OCI-LY1 (cell line): ENCODE measurements around the gene COL15A1.

Experiments
- H2AFZ ChIP-seq: fragments of 200-600 bp; sonication (generic), shearing (Covaris generic); 2 replicates; pipeline ENCODE4 v1.6.0; 2014; ENCODE audit warnings: antibody characterized with exemption, mild to moderate bottlenecking, low read length
- H3F3A ChIP-seq: fragments of 200-600 bp; sonication (generic), shearing (Covaris generic); 2 replicates; pipeline ENCODE4 v1.6.0; 2014; ENCODE audit warnings: mild to moderate bottlenecking, antibody characterized with exemption, low read length, moderate library complexity; ENCODE audit not compliant: insufficient read depth
- H3K27ac ChIP-seq: fragments of 200-600 bp; sonication (generic); 2 replicates; pipeline ENCODE4 v1.5.1; 2014; ENCODE audit warnings: low read length, mixed run types, mild to moderate bottlenecking, low read depth; ENCODE audit not compliant: poor library complexity, severe bottlenecking
- H3K27me3 ChIP-seq: fragments of 200-600 bp; sonication (generic); 2 replicates; pipeline ENCODE4 v1.6.0; 2014; ENCODE audit warnings: antibody characterized with exemption, mild to moderate bottlenecking, low read length, moderate library complexity; ENCODE audit not compliant: insufficient read depth
- H3K36me3 ChIP-seq: fragments of 200-600 bp; sonication (generic); 2 replicates; pipeline ENCODE4 v1.6.1; 2014; ENCODE audit warnings: mild to moderate bottlenecking, antibody characterized with exemption, low read length, moderate library complexity, mixed read lengths; ENCODE audit not compliant: insufficient read depth
- H3K4me1 ChIP-seq: fragments of 200-600 bp; sonication (generic); 2 replicates; pipeline ENCODE4 v1.5.1; 2014; ENCODE audit warnings: mild to moderate bottlenecking, low read length, moderate library complexity; ENCODE audit not compliant: insufficient read depth, severe bottlenecking
- H3K4me2 ChIP-seq: fragments of 200-600 bp; sonication (generic), shearing (Covaris generic); 2 replicates; pipeline ENCODE4 v1.6.1; 2014; ENCODE audit warnings: low read length
- H3K4me3 ChIP-seq: fragments of 200-600 bp; sonication (generic); 2 replicates; pipeline ENCODE4 v1.5.1; 2014; ENCODE audit warnings: low read length, low read depth, mild to moderate bottlenecking, mixed read lengths; ENCODE audit not compliant: poor library complexity, severe bottlenecking
- H3K79me2 ChIP-seq: fragments of 200-600 bp; shearing (Covaris generic); 2 replicates; pipeline ENCODE4 v1.6.1; 2016; ENCODE audit warnings: mixed run types, low read length, mixed read lengths; ENCODE audit not compliant: insufficient read depth
- H3K9ac ChIP-seq: fragments of 200-600 bp; sonication (generic), shearing (Covaris generic); 2 replicates; pipeline ENCODE4 v1.6.1; 2014; ENCODE audit warnings: mild to moderate bottlenecking, low read length, mixed read lengths
- H3K9me2 ChIP-seq: fragments of 200-600 bp; sonication (generic), shearing (Covaris generic); 2 replicates; pipeline ENCODE4 v1.6.1; 2014; ENCODE audit warnings: low read depth, mild to moderate bottlenecking, low read length, mixed read lengths
- H3K9me3 ChIP-seq: fragments of 200-600 bp; shearing (Covaris generic); 2 replicates; pipeline ENCODE4 v1.6.1; 2014; ENCODE audit warnings: low read length, mixed read lengths
- H4K20me1 ChIP-seq: fragments of 200-600 bp; sonication (generic), shearing (Covaris generic); 2 replicates; pipeline ENCODE4 v1.6.0; 2016; ENCODE audit warnings: mild to moderate bottlenecking, low read length; ENCODE audit not compliant: insufficient read depth
- CTCF ChIP-seq: fragments of 200-600 bp; sonication (generic), shearing (Covaris generic); IDR thresholded peaks from 2 replicates; pipeline ENCODE4 v1.5.1; 2017; ENCODE audit warnings: mild to moderate bottlenecking, antibody characterized with exemption, low read length, moderate library complexity, mixed read lengths
- EZH2 ChIP-seq: fragments of 200-600 bp; sonication (generic), shearing (Covaris generic); IDR thresholded peaks from 2 replicates; pipeline ENCODE4 v1.8.0; 2017; ENCODE audit warnings: borderline replicate concordance, mixed run types, mild to moderate bottlenecking, antibody characterized with exemption, low read length, moderate library complexity, mixed read lengths

The COL15A1 gene

GRCh38 chr9:99071313-99072039 lies 127.8 kb downstream of the COL15A1 start:
- Histone ChIP-seq H3K27me3 (no peaks in the 10 kb centered on the region), H3K9me2 (no peaks in the 10 kb centered on the region), H3K9ac (no peak overlapping the region), H3K4me2 (no peak overlapping the region), H3K4me1 (peaks cover 5% of the 10 kb centered on the region), H3F3A (no peaks in the 10 kb centered on the region), H3K4me3 (no peak overlapping the region), H3K9me3 (no peaks in the 10 kb centered on the region), H3K27ac (no peak overlapping the region), H2AFZ (no peak overlapping the region), H3K79me2 (no peaks in the 10 kb centered on the region), H4K20me1 (no peaks in the 10 kb centered on the region), H3K36me3 (no peaks in the 10 kb centered on the region)
- TF ChIP-seq CTCF, result no peak
- TF ChIP-seq EZH2, result no peak

GRCh38 chr9:99072040-99072394 lies 128.3 kb downstream of the COL15A1 start:
- no peaks in the 10 kb centered on the region for H3K9me2 ChIP-seq
- no peaks in the 10 kb centered on the region for H3K79me2 ChIP-seq
- TF ChIP-seq EZH2 (no peak), CTCF (no peak)
- H3K4me3 ChIP-seq, result no peak overlapping the region
- H3K27me3 ChIP-seq, result no peaks in the 10 kb centered on the region
- H3K4me2 ChIP-seq, result no peak overlapping the region
- no peaks in the 10 kb centered on the region for H4K20me1 ChIP-seq
- H2AFZ ChIP-seq, result no peak overlapping the region
- no peaks in the 10 kb centered on the region for H3K9me3 ChIP-seq
- no peaks in the 10 kb centered on the region for H3F3A ChIP-seq
- H3K4me1 ChIP-seq, result peaks cover 5% of the 10 kb centered on the region
- no peaks in the 10 kb centered on the region for H3K36me3 ChIP-seq
- H3K9ac ChIP-seq, result no peak overlapping the region
- no peak overlapping the region for H3K27ac ChIP-seq

- Histone ChIP-seq H4K20me1 (no peaks in the 10 kb centered on the region), H3K27me3 (no peaks in the 10 kb centered on the region), H3K36me3 (no peaks in the 10 kb centered on the region), H3F3A (no peaks in the 10 kb centered on the region), H3K9me2 (no peaks in the 10 kb centered on the region), H3K9me3 (no peaks in the 10 kb centered on the region), H2AFZ (no peak overlapping the region), H3K4me3 (no peak overlapping the region), H3K4me2 (no peak overlapping the region), H3K79me2 (no peaks in the 10 kb centered on the region), H3K9ac (no peak overlapping the region), H3K4me1 (peaks cover 5% of the 10 kb centered on the region), H3K27ac (no peak overlapping the region)
- TF ChIP-seq CTCF, result no peak
- TF ChIP-seq EZH2, result no peak
These were observed 129.6 kb downstream of the COL15A1 start for GRCh38 chr9:99073347-99073746.
